Activated naive CD8-positive, alpha-beta T cell treated with anti-CD3 and anti-CD28 coated beads, Interleukin-2, amount 10 ng/mL, durations not matched to agents 7 days and 5 days (primary cell): Measurements from ENCODE around the gene CDK5RAP3. TPM values are rescaled to one million over a fixed set of nuclear protein-coding genes. Genes with fewer than 3 reads are reported as not detected.
"Not testable (repeated sequence)": the region's sequence is repeated elsewhere in the genome, so short reads cannot be mapped to it uniquely, and the experiment has no call there.

Source experiments
- ATAC-seq: fragments of 150-1000 bp; cut with Tn5 transposase; one replicate; pipeline ENCODE4 v1.10.0; 2021; ENCODE audit warnings: low read depth, moderate library complexity
- POLR2A ChIA-PET: fragments of 350-600 bp; sonication (Branson Sonifier 250); formaldehyde crosslinking; loops from one replicate; lab custom pipeline; 2021; ENCODE audit warnings: antibody characterized with exemption; lab: Charles Lee
- DNase-seq: peaks from one replicate; pipeline ENCODE4 v3.0.0; 2021
- H3K27ac Mint-ChIP-seq: one replicate; pipeline ENCODE4 v1.8.0; 2022; ENCODE audit warnings: mild to moderate bottlenecking, mixed read lengths
- H3K27me3 Mint-ChIP-seq: one replicate; pipeline ENCODE4 v1.8.0; 2022; ENCODE audit warnings: mild to moderate bottlenecking, moderate library complexity, mixed read lengths
- H3K36me3 Mint-ChIP-seq: one replicate; pipeline ENCODE4 v1.8.0; 2021; ENCODE audit warnings: mild to moderate bottlenecking, mixed read lengths
- H3K4me1 Mint-ChIP-seq: one replicate; pipeline ENCODE4 v1.8.0; 2021; ENCODE audit warnings: mixed read lengths
- H3K4me3 Mint-ChIP-seq: one replicate; pipeline ENCODE4 v1.8.0; 2022; ENCODE audit warnings: mild to moderate bottlenecking, moderate library complexity, mixed read lengths
- H3K9me3 Mint-ChIP-seq: one replicate; pipeline ENCODE4 v1.8.0; 2021; ENCODE audit warnings: mixed read lengths
- total RNA-seq, 2 experiments: library from RNA; stranded (reverse); gene quantifications; one replicate each; pipeline ENCODE4 v1.2.3, GENCODE V29; 2021

Gene CDK5RAP3
- total RNA-seq, 2 experiments from 2014 or later = 286 to 287 TPM

DNA sequence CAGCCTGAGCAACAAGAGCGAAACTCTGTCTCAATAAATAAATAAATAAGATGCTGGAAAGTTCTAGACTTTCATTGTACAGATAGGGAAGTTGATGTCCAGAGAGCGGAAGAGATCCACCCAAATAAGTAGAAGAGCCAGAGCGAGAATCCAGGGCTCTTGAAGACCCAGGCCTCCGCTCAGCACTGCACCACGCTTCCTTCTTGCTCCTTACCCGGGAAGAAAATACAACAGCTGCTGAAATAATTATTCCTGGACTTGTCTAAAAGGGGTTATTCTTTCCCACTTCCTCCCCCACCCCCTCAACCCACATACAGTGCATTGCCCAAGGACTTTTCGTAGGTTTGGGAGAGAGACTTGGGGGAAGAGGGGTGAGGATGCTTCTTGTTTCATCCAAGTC lies 26.7 kb downstream of the CDK5RAP3 start:
- Mint-ChIP-seq H3K4me1 (peaks cover 6% of the 10 kb centered on the region), H3K4me3 (no peak overlapping the region), H3K27me3 (peaks cover 8% of the 10 kb centered on the region), H3K36me3 (no peaks in the 10 kb centered on the region), H3K27ac (no peak overlapping the region), H3K9me3 (no peaks in the 10 kb centered on the region)
- DNase-seq = no peak
- POLR2A ChIA-PET = no interaction called here
- ATAC-seq = no peak

- no peaks in the 10 kb centered on the region for H3K36me3 Mint-ChIP-seq
- peaks cover 8% of the 10 kb centered on the region for H3K27me3 Mint-ChIP-seq
- POLR2A ChIA-PET = interaction anchor here (0.8 to 0.9 kb wide), 2 partner anchors 18 to 20 kb away, joined by 3 read pairs; no protein-coding TSS in a partner anchor
- no peak overlapping the region for H3K27ac Mint-ChIP-seq
- no peaks in the 10 kb centered on the region for H3K9me3 Mint-ChIP-seq
- no peak for DNase-seq
- no peak for ATAC-seq
- H3K4me1 Mint-ChIP-seq = peaks cover 11% of the 10 kb centered on the region
- H3K4me3 Mint-ChIP-seq = no peak overlapping the region
Measured at GRCh38 chr17:47998044-47998443, 27.1 kb downstream of the CDK5RAP3 start.

DNA sequence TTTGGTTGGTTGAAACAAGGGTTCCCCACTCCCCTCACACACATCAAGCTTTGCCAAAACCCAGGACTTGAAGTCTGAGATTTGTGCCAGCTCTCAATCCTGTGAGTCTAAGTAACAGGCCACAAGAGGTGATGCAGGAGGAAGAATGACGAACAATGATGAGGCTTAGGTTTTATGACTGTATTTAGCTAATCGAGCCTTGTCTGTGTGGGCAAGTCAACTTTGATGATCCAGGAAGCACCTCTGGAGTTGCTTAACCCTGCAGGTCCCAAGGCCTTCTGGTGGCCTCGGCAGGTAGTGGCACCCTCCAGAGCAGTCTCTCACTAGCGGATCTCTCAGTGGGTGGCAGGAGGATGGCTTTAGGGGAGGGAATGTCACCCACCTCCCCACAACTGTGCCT lies 28.7 kb downstream of the CDK5RAP3 start:
- POLR2A ChIA-PET = no interaction called here
- Mint-ChIP-seq H3K9me3 (no peaks in the 10 kb centered on the region), H3K36me3 (no peaks in the 10 kb centered on the region), H3K4me3 (no peak overlapping the region), H3K4me1 (peaks cover 14% of the 10 kb centered on the region), H3K27me3 (peaks cover 16% of the 10 kb centered on the region), H3K27ac (no peak overlapping the region)
- peak; percentile 59 for ATAC-seq
- DNase-seq = no peak

DNA sequence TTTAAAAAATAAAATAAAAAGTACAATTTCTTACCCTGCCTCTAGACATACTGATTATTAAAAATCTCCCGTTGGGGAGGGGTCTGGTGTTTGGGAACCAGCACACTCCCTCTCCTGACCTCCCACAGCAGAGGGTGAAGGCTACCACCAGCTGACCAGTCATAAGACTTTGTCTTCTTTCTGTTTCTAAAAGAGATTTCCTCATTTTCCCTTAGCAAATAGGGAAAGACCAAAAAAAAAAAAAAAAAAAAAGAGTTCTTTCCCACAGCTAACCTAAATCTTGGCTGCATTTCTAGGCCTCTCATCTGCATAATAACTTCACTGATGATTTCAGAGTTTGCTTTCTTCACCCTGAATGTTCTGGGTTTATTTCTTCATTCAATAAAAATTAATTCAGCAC lies 30.3 kb downstream of the CDK5RAP3 start:
- POLR2A ChIA-PET = interaction anchor here (0.6 kb wide), 1 partner anchor 19 kb away, joined by 4 read pairs; no protein-coding TSS in a partner anchor
- Mint-ChIP-seq H3K4me3 (no peak overlapping the region), H3K27me3 (peaks cover 29% of the 10 kb centered on the region), H3K27ac (no peak overlapping the region), H3K9me3 (no peaks in the 10 kb centered on the region), H3K36me3 (no peaks in the 10 kb centered on the region), H3K4me1 (peaks cover 14% of the 10 kb centered on the region)
- DNase-seq = no peak
- ATAC-seq = no peak

- DNase-seq, H3K36me3 Mint-ChIP-seq, H3K4me3 Mint-ChIP-seq, ATAC-seq, H3K9me3 Mint-ChIP-seq, H3K27ac Mint-ChIP-seq: not testable (repeated sequence)
- POLR2A ChIA-PET = interaction anchor here (0.6 kb wide), 1 partner anchor 19 kb away, joined by 4 read pairs; no protein-coding TSS in a partner anchor
- Mint-ChIP-seq H3K27me3 (peaks cover 30% of the 10 kb centered on the region), H3K4me1 (peaks cover 14% of the 10 kb centered on the region)
Measured at GRCh38 chr17:48001657-48002056, 30.7 kb downstream of the CDK5RAP3 start.

GRCh38 chr17:48002266-48002915 lies 31.5 kb downstream of the CDK5RAP3 start:
- H3K27ac Mint-ChIP-seq = no peak overlapping the region

DNA sequence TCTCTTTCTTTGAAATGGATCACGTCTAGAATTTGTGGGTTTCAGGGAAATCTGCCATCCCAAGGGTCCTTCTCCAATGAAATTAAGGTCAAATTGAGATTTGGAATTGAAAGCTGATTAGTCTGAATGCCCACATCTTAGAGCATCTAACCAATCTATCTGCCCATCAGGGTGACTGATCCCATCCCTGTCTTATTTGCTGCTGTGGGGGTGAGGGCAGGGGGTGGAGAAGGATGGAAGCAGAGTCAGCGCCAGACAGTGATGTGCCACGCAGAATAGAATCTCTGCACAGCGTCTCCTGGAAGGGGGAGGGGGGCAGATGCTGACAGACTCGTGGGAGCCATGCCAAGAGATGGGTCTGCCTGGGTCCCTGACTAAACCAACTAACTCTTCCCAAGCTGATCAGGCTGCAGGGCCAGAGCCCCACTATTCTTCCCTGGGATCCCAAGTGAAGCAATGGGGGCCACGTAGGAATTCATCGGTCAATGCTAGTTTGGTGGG lies 32.1 kb downstream of the CDK5RAP3 start:
- DNase-seq (no peak), ATAC-seq (no peak)
- Mint-ChIP-seq H3K36me3 (no peaks in the 10 kb centered on the region), H3K27ac (no peak overlapping the region), H3K9me3 (no peaks in the 10 kb centered on the region), H3K4me3 (no peak overlapping the region), H3K27me3 (peaks cover 41% of the 10 kb centered on the region), H3K4me1 (peaks cover 14% of the 10 kb centered on the region)
- POLR2A ChIA-PET = no interaction called here

More at GRCh38 chr17:48002266-48002915, 31.5 kb downstream of the CDK5RAP3 start:
- Mint-ChIP-seq H3K36me3 (no peaks in the 10 kb centered on the region), H3K4me3 (no peak overlapping the region), H3K4me1 (peaks cover 14% of the 10 kb centered on the region), H3K9me3 (no peaks in the 10 kb centered on the region), H3K27me3 (peaks cover 36% of the 10 kb centered on the region)
- ATAC-seq (no peak), DNase-seq (no peak)
- POLR2A ChIA-PET = no interaction called here

- H3K9me3 Mint-ChIP-seq = no peaks in the 10 kb centered on the region
- DNase-seq (no peak), ATAC-seq (no peak)
- peaks cover 14% of the 10 kb centered on the region for H3K4me1 Mint-ChIP-seq
- H3K36me3 Mint-ChIP-seq = no peaks in the 10 kb centered on the region
- H3K4me3 Mint-ChIP-seq = no peak overlapping the region
- H3K27me3 Mint-ChIP-seq = peaks cover 45% of the 10 kb centered on the region
- POLR2A ChIA-PET = no interaction called here
- peak overlapping the region; percentile 43 for H3K27ac Mint-ChIP-seq
Measured at GRCh38 chr17:48003417-48004151, 32.7 kb downstream of the CDK5RAP3 start.

DNA sequence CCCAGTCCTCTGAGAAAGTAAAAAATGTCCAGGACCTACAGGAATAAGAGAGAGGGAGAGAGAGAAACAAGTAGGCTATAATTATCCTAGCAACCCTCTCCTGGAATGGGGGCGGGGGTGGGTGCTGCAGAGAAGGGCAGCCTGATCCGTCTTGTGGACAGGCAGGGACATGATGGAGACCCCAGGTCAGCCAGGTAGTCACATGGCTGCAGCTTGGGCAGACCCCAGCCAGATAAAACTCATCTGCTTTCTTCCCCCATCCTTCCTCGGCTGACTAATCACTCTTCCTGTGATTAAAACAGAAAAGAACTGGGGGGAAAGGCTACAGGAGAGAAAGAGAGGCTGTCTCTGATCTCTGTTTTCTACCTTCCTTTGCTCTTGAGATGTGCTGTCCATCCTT lies 34.1 kb downstream of the CDK5RAP3 start:
- H3K9me3 Mint-ChIP-seq = no peaks in the 10 kb centered on the region
- H3K36me3 Mint-ChIP-seq = no peaks in the 10 kb centered on the region
- peaks cover 52% of the 10 kb centered on the region for H3K27me3 Mint-ChIP-seq
- H3K27ac Mint-ChIP-seq = no peak overlapping the region
- POLR2A ChIA-PET = no interaction called here
- DNase-seq (no peak), ATAC-seq (no peak)
- H3K4me3 Mint-ChIP-seq = no peak overlapping the region
- H3K4me1 Mint-ChIP-seq = peaks cover 11% of the 10 kb centered on the region

DNA sequence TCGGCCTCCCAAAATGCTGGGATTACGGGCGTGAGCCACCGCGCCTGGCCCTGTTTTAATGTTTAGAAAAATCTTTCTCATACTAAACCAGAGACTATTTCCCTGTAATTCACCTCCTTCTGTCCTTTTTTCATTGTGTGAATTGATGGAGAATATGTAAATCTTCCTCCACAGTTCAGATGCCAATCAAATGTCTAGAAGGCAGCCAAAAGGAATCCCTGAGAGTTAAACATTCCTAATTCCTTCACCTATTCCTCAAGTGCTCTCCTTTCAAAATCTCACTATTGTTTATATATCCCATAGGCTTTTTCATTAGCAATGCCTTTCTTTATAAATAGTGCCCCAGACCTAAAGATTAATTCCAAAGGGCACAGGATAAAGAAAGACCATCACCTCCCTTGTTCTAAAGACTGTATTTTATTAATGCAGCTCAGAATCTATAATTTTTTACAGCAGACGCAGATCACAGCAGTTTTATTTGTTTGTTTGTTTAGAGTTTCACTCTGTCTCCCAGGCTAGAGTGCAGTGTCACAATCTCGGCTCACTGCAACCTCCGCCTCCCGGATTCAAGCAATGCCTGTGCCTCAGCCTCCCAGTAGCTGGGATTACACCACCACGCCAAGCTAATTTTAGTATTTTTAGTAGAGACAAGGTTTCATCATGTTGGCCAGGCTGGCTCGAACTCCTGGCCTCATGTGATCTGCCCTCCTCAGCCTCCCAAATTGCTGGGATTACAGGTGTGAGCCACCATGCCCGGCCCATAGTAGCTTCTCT lies 36.2 kb downstream of the CDK5RAP3 start:
- Mint-ChIP-seq H3K27ac (no peak overlapping the region), H3K4me1 (peaks cover 18% of the 10 kb centered on the region), H3K36me3 (no peaks in the 10 kb centered on the region), H3K27me3 (peaks cover 51% of the 10 kb centered on the region), H3K9me3 (no peaks in the 10 kb centered on the region), H3K4me3 (no peak overlapping the region)
- ATAC-seq = no peak
- no peak for DNase-seq
- POLR2A ChIA-PET = interaction anchor here (0.8 kb wide), 1 partner anchor 10 kb away, joined by 3 read pairs; no protein-coding TSS in a partner anchor

GRCh38 chr17:48010193-48010592 lies 39.3 kb downstream of the CDK5RAP3 start:
- Mint-ChIP-seq H3K27me3 (peaks cover 43% of the 10 kb centered on the region), H3K4me1 (peaks cover 15% of the 10 kb centered on the region), H3K4me3 (no peak overlapping the region), H3K9me3 (no peaks in the 10 kb centered on the region), H3K36me3 (no peaks in the 10 kb centered on the region), H3K27ac (no peak overlapping the region)
- DNase-seq (no peak), ATAC-seq (no peak)
- POLR2A ChIA-PET = interaction anchor here (0.7 to 1.4 kb wide), 3 partner anchors 8 to 93 kb away, joined by 3 to 7 read pairs (median 4); partner anchors contain the start of gene CDK5RAP3

- POLR2A ChIA-PET = interaction anchor here (0.6 to 1.7 kb wide), 8 partner anchors 26 to 500 kb away, joined by 3 to 8 read pairs (median 4); partner anchors contain the start of genes CDK5RAP3, LRRC46, MRPL10 and SP2
- peak; percentile 52 for DNase-seq
- no peaks in the 10 kb centered on the region for H3K9me3 Mint-ChIP-seq
- ATAC-seq = peak; percentile 80
- H3K27me3 Mint-ChIP-seq = peaks cover 31% of the 10 kb centered on the region
- H3K27ac Mint-ChIP-seq = peak overlapping the region; percentile 75
- peak overlapping the region; percentile 89 for H3K4me3 Mint-ChIP-seq
- no peaks in the 10 kb centered on the region for H3K36me3 Mint-ChIP-seq
- H3K4me1 Mint-ChIP-seq = peaks cover 20% of the 10 kb centered on the region
Measured at GRCh38 chr17:48011405-48012150, 40.7 kb downstream of the CDK5RAP3 start.
